WERI-Rb-1 (cell line): Measurements from ENCODE around the gene CCDC69.

Source experiments
- DNase-seq: peaks from one replicate; pipeline ENCODE4 v3.0.0-alpha.2; 2020
- H3K27ac ChIP-seq: fragments of 250-450 bp; sonication (Bioruptor Pico); 2 replicates; pipeline ENCODE4 v1.5.1; 2020; ENCODE audit warnings: mild to moderate bottlenecking, moderate library complexity
- H3K27me3 ChIP-seq: fragments of 250-450 bp; sonication (Bioruptor Pico); 2 replicates; pipeline ENCODE4 v1.5.1; 2021; ENCODE audit warnings: mild to moderate bottlenecking, low read depth, moderate library complexity; ENCODE audit not compliant: insufficient read depth, severe bottlenecking
- H3K36me3 ChIP-seq: fragments of 250-450 bp; sonication (Bioruptor Pico); 2 replicates; pipeline ENCODE4 v1.5.1; 2020; ENCODE audit warnings: mild to moderate bottlenecking, moderate library complexity
- H3K4me3 ChIP-seq: 2 replicates; pipeline ENCODE4 v1.5.1; 2011; ENCODE audit warnings: low read depth, mild to moderate bottlenecking, control low read depth, low read length
- H3K9me3 ChIP-seq: fragments of 250-450 bp; sonication (Bioruptor Pico); 2 replicates; pipeline ENCODE4 v1.5.1; 2021; ENCODE audit warnings: mild to moderate bottlenecking, moderate library complexity; ENCODE audit not compliant: severe bottlenecking
- CTCF ChIP-seq: IDR thresholded peaks from 2 replicates; pipeline ENCODE4 v1.5.1; 2011; ENCODE audit warnings: low read depth, mild to moderate bottlenecking, control low read depth, inconsistent platforms, low read length

CCDC69 gene

GRCh38 chr5:151171529-151171928 lies 52.4 kb downstream of the CCDC69 start:
- no peaks in the 10 kb centered on the region for H3K36me3 ChIP-seq
- no peak for TF ChIP-seq CTCF
- H3K27me3 ChIP-seq, result no peaks in the 10 kb centered on the region
- DNase-seq, result no peak
- H3K9me3 ChIP-seq, result no peaks in the 10 kb centered on the region
- no peak overlapping the region for H3K27ac ChIP-seq
- H3K4me3 ChIP-seq, result no peak overlapping the region

- Histone ChIP-seq H3K36me3 (no peaks in the 10 kb centered on the region), H3K4me3 (no peak overlapping the region), H3K27ac (no peak overlapping the region), H3K9me3 (no peaks in the 10 kb centered on the region), H3K27me3 (no peaks in the 10 kb centered on the region)
- DNase-seq, result no peak
- no peak for TF ChIP-seq CTCF
These were observed 55.1 kb downstream of the CCDC69 start for GRCh38 chr5:151168602-151169344.

- no peaks in the 10 kb centered on the region for H3K9me3 ChIP-seq
- no peak overlapping the region for H3K27ac ChIP-seq
- DNase-seq, result no peak
- H3K4me3 ChIP-seq, result no peak overlapping the region
- no peaks in the 10 kb centered on the region for H3K27me3 ChIP-seq
- TF ChIP-seq CTCF, result no peak
- no peaks in the 10 kb centered on the region for H3K36me3 ChIP-seq
These were observed 56.9 kb downstream of the CCDC69 start for GRCh38 chr5:151167022-151167421.

GRCh38 chr5:151164687-151165392 lies 59.1 kb downstream of the CCDC69 start:
- Histone ChIP-seq H3K36me3 (no peaks in the 10 kb centered on the region), H3K27ac (no peak overlapping the region), H3K27me3 (no peaks in the 10 kb centered on the region), H3K4me3 (no peak overlapping the region), H3K9me3 (no peaks in the 10 kb centered on the region)
- DNase-seq, result peak; percentile 73
- peak; percentile 86 for TF ChIP-seq CTCF

- TF ChIP-seq CTCF, result no peak
- no peak for DNase-seq
These were observed 61.1 kb downstream of the CCDC69 start for GRCh38 chr5:151162776-151163175.

More at GRCh38 chr5:151162776-151163175, 61.1 kb downstream of the CCDC69 start:
- no peak overlapping the region for H3K27ac ChIP-seq
- no peaks in the 10 kb centered on the region for H3K9me3 ChIP-seq
- H3K36me3 ChIP-seq, result no peaks in the 10 kb centered on the region
- H3K27me3 ChIP-seq, result no peaks in the 10 kb centered on the region
- no peak overlapping the region for H3K4me3 ChIP-seq
